Airway epithelial cell (primary cell): Measurements from ENCODE around the gene PTPN21. TPM values are rescaled to one million over a fixed set of nuclear protein-coding genes. Genes with fewer than 3 reads are reported as not detected.

Experiments used
- total RNA-seq: library from RNA; depleted of rRNA; stranded (reverse); fragments of >200 nt; gene quantifications from 2 replicates; pipeline ENCODE4 v1.2.3, GENCODE V29; 2015

The PTPN21 gene
- 3.9 and 4.9 TPM in 2 replicates for total RNA-seq

GRCh38 chr14:88554457-88555286 lies at the start of gene PTPN21:
PTPN21 (minus strand) TSS chr14:88555007; CDS start chr14:88550417, 4,590 bp downstream.

GRCh38 chr14:88562831-88563686 lies 8.3 kb upstream of the PTPN21 start, which contains the start of gene ZC3H14:
ZC3H14 (plus strand) TSS chr14:88563037; CDS start chr14:88563134, 97 bp downstream.

Other genes with a start within 250 kb of the PTPN21 start
- not detected in 2 replicates for gene KCNK10, start 231.7 kb downstream of the PTPN21 start, total RNA-seq
- gene SPATA7, start 169.3 kb downstream of the PTPN21 start, total RNA-seq = 2.1 and 6.1 TPM in 2 replicates
- 43.1 and 46.5 TPM in 2 replicates for gene ZC3H14, start 8.0 kb upstream of the PTPN21 start, total RNA-seq
- 0.07 and 0.51 TPM in 2 replicates for gene EML5, start 237.9 kb upstream of the PTPN21 start, total RNA-seq